Measurements from ENCODE around the gene ALPK1.

DNA sequence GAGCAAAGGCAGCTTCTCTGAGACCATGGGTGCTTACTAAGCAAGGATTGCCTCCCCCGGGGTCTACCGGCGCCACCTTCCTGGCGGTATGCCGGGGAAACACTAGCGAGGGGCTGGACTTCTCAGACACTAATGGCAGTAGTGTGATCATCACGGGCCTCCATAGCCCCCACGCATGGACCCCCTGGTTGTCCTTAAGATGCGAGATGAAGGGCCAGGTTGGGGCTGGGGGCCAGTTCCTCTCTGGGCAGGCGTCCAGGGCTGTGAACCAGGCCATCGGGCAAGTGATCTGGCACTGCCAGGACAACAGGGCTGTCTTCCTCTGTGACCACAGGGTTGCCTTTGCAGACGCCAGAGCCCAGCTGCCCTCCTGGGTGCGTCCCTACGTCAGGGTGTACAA lies 60.7 kb downstream of the ALPK1 start:
- TF ChIP-seq, protein P1, sequence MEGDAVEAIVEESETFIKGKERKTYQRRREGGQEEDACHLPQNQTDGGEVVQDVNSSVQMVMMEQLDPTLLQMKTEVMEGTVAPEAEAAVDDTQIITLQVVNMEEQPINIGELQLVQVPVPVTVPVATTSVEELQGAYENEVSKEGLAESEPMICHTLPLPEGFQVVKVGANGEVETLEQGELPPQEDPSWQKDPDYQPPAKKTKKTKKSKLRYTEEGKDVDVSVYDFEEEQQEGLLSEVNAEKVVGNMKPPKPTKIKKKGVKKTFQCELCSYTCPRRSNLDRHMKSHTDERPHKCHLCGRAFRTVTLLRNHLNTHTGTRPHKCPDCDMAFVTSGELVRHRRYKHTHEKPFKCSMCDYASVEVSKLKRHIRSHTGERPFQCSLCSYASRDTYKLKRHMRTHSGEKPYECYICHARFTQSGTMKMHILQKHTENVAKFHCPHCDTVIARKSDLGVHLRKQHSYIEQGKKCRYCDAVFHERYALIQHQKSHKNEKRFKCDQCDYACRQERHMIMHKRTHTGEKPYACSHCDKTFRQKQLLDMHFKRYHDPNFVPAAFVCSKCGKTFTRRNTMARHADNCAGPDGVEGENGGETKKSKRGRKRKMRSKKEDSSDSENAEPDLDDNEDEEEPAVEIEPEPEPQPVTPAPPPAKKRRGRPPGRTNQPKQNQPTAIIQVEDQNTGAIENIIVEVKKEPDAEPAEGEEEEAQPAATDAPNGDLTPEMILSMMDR (IDR thresholded peaks at IDR 0.05) = no peak
- no peak for TF ChIP-seq POLR2A (IDR thresholded peaks at IDR 0.05)

All from uterus (tissue), 2 donors.